Peyer's patch (tissue), 4 donors: ENCODE measurements around the gene IGFBP1.

Experiments
- POLR2A ChIP-seq, 2 donors: fragments of 450-650 bp; IDR thresholded peaks; one replicate each; pipeline ENCODE4 v1.5.1; 2017; ENCODE audit warnings: antibody characterized with exemption in 2 of 2, mild to moderate bottlenecking in 2 of 2, moderate library complexity in 2 of 2
- TF ChIP-seq, protein P1 (sequence below), 6 experiments: fragments of 450-650 bp in 4 of 6; fragments of 200-600 bp in 2 of 6; sonication (generic) in 1 of 6; IDR thresholded peaks; one replicate each; pipeline ENCODE4 v1.5.1; 2017 to 2019; ENCODE audit warnings: antibody characterized with exemption in 6 of 6, mild to moderate bottlenecking in 3 of 6, moderate library complexity in 1 of 6

- TF ChIP-seq, protein P1, sequence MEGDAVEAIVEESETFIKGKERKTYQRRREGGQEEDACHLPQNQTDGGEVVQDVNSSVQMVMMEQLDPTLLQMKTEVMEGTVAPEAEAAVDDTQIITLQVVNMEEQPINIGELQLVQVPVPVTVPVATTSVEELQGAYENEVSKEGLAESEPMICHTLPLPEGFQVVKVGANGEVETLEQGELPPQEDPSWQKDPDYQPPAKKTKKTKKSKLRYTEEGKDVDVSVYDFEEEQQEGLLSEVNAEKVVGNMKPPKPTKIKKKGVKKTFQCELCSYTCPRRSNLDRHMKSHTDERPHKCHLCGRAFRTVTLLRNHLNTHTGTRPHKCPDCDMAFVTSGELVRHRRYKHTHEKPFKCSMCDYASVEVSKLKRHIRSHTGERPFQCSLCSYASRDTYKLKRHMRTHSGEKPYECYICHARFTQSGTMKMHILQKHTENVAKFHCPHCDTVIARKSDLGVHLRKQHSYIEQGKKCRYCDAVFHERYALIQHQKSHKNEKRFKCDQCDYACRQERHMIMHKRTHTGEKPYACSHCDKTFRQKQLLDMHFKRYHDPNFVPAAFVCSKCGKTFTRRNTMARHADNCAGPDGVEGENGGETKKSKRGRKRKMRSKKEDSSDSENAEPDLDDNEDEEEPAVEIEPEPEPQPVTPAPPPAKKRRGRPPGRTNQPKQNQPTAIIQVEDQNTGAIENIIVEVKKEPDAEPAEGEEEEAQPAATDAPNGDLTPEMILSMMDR (IDR thresholded peaks at IDR 0.05), result no peak
- no peak for TF ChIP-seq POLR2A (IDR thresholded peaks at IDR 0.05)
These were observed 50.5 kb downstream of the IGFBP1 start for GRCh38 chr7:45938626-45939302.
